Measurements from ENCODE around the gene PTH1R.
A peak's percentile ranks its signal among the peaks of the same experiment; 100 is the strongest.

The PTH1R gene

DNA sequence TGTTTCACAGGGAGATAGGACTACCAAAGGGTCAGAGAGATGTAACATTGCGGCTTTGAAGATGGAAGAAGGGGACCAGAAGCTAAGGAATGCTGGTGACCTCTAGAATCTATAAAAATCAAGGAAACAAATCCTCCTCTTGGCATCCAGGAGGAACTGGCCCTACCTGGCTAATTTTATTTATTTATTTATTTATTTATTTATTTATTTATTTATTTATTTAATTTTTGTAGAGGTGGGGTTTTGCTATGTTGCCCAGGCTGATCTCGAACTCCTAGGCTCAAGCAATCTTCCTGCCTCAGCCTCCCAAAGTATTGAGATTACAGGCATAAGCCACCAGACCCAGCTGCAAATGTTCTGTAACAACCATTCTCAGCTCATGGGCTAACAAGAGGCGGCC, 34.0 kb upstream of the PTH1R start:
- Histone ChIP-seq H3K27ac (ENCODE audit: low read depth, low read length) (no peak overlapping the region), H3K9me3 (ENCODE audit: control insufficient read depth in 5 of 5, low read length in 5 of 5) (peaks cover 2 to 32% (median 20%) of the 10 kb centered on the region in 5 donors), H3K9ac (ENCODE audit: low read length in 5 of 5) (no peak overlapping the region), H3K36me3 (ENCODE audit: control insufficient read depth in 5 of 5, insufficient read depth in 5 of 5, low read length in 5 of 5) (no peaks in the 10 kb centered on the region), H3K27me3 (ENCODE audit: control insufficient read depth in 5 of 5, insufficient read depth in 4 of 5, low read length in 5 of 5) (no peaks in the 10 kb centered on the region), H3K4me3 (ENCODE audit: low read depth in 1 of 5, low read length in 5 of 5) (no peak overlapping the region), H3K4me1 (ENCODE audit: control insufficient read depth in 5 of 5, insufficient read depth in 5 of 5, low read length in 5 of 5) (peaks cover 6 to 35% (median 30%) of the 10 kb centered on the region in 5 donors)

DNA sequence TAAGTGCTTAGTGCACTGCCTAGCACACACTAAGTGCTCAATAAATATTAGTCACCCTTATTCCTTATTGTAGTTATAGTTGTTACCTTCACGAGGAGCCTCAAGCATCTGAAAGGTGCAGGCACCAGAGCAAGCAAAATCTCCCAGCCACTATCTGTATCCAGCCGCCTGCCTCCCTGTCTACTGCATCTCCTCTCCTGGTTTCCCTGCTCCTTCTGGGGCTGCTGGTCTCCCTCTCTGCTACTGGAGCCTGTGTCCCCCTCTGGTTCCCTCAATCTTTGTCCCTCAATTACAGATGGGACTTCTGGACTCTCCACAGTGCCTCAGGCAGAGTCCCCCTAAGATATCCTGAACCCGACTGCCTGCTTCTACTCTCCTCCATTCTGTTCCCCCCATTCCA, 33.1 kb upstream of the PTH1R start:
- Histone ChIP-seq H3K9me3 (ENCODE audit: control insufficient read depth in 5 of 5, low read length in 5 of 5) (peaks cover 2 to 24% (median 12%) of the 10 kb centered on the region in 5 donors), H3K4me3 (ENCODE audit: low read depth in 1 of 5, low read length in 5 of 5) (no peak overlapping the region), H3K36me3 (ENCODE audit: control insufficient read depth in 5 of 5, insufficient read depth in 5 of 5, low read length in 5 of 5) (no peaks in the 10 kb centered on the region), H3K27me3 (ENCODE audit: control insufficient read depth in 5 of 5, insufficient read depth in 4 of 5, low read length in 5 of 5) (no peaks in the 10 kb centered on the region), H3K9ac (ENCODE audit: low read length in 5 of 5) (no peak overlapping the region), H3K4me1 (ENCODE audit: control insufficient read depth in 5 of 5, insufficient read depth in 5 of 5, low read length in 5 of 5) (peaks cover 6 to 44% (median 38%) of the 10 kb centered on the region in 5 donors), H3K27ac (ENCODE audit: low read depth, low read length) (no peak overlapping the region)

DNA sequence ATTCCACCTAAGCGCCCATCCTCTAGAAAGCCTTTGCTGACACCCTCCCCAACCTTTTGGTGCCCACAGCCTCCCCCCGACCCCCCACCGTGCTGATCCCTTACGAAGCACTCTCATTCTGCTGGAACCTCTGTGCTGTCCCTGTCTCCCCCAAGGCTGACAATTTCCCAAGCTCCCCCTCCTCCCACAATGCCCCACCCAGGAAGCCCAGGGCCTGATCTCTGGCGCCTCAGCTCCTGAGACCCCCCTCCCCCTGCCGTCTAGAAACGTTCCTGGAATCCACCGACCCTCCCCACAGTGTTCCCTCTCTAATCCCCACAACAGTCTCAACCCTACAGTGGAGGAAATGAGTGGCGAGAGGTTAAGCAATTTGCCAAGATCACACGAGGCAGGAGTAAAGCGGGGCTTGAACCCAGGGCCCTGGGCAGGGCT, 32.6 kb upstream of the PTH1R start:
- H3K4me3 ChIP-seq (ENCODE audit: low read depth in 1 of 5, low read length in 5 of 5): peak overlapping the region in 4 of 5 donors; percentile 63 to 69 (median 64)
- H3K9ac ChIP-seq (ENCODE audit: low read length in 5 of 5): peak overlapping the region in 4 of 5 donors; percentile 52 to 84 (median 66)
- no peaks in the 10 kb centered on the region for H3K36me3 ChIP-seq (ENCODE audit: control insufficient read depth in 5 of 5, insufficient read depth in 5 of 5, low read length in 5 of 5)
- no peak overlapping the region for H3K27ac ChIP-seq (ENCODE audit: low read depth, low read length)
- peaks cover 6 to 49% (median 42%) of the 10 kb centered on the region in 5 donors for H3K4me1 ChIP-seq (ENCODE audit: control insufficient read depth in 5 of 5, insufficient read depth in 5 of 5, low read length in 5 of 5)
- H3K27me3 ChIP-seq (ENCODE audit: control insufficient read depth in 5 of 5, insufficient read depth in 4 of 5, low read length in 5 of 5): no peaks in the 10 kb centered on the region
- peaks cover 2 to 24% (median 12%) of the 10 kb centered on the region in 5 donors for H3K9me3 ChIP-seq (ENCODE audit: control insufficient read depth in 5 of 5, low read length in 5 of 5)

DNA sequence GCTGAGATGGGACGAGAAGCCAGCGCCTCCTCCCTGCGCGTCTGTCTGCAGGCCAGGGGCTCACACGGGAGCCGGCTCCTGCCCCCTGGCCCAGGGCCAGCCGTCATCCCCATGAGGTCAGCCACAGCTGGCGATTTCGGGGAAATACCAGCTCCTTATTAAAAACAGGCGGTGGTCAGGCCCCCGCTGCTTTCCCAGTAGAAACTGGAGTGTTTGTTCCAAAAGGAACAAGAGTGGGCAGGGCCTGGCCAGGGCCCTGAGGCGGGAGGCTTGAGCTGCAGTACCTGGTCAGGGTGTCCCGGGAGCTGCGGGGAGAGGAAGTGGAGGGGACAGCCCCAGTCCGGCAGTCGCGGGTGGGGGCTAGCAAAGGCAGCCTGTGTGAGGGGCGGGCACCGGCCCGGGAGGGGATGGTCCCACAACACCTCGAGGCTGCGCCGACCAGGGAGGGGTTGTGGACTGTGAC, 32.1 kb upstream of the PTH1R start:
- Histone ChIP-seq H3K27me3 (ENCODE audit: control insufficient read depth in 5 of 5, insufficient read depth in 4 of 5, low read length in 5 of 5) (no peaks in the 10 kb centered on the region), H3K4me1 (ENCODE audit: control insufficient read depth in 5 of 5, insufficient read depth in 5 of 5, low read length in 5 of 5) (peaks cover 6 to 50% (median 42%) of the 10 kb centered on the region in 5 donors), H3K27ac (ENCODE audit: low read depth, low read length) (peak overlapping the region; percentile 65), H3K9me3 (ENCODE audit: control insufficient read depth in 5 of 5, low read length in 5 of 5) (peaks cover 2 to 20% (median 8%) of the 10 kb centered on the region in 5 donors), H3K4me3 (ENCODE audit: low read depth in 1 of 5, low read length in 5 of 5) (peak overlapping the region in 4 of 5 donors; percentile 63 to 69 (median 64)), H3K36me3 (ENCODE audit: control insufficient read depth in 5 of 5, insufficient read depth in 5 of 5, low read length in 5 of 5) (no peaks in the 10 kb centered on the region), H3K9ac (ENCODE audit: low read length in 5 of 5) (peak overlapping the region in 4 of 5 donors; percentile 52 to 84 (median 66))

DNA sequence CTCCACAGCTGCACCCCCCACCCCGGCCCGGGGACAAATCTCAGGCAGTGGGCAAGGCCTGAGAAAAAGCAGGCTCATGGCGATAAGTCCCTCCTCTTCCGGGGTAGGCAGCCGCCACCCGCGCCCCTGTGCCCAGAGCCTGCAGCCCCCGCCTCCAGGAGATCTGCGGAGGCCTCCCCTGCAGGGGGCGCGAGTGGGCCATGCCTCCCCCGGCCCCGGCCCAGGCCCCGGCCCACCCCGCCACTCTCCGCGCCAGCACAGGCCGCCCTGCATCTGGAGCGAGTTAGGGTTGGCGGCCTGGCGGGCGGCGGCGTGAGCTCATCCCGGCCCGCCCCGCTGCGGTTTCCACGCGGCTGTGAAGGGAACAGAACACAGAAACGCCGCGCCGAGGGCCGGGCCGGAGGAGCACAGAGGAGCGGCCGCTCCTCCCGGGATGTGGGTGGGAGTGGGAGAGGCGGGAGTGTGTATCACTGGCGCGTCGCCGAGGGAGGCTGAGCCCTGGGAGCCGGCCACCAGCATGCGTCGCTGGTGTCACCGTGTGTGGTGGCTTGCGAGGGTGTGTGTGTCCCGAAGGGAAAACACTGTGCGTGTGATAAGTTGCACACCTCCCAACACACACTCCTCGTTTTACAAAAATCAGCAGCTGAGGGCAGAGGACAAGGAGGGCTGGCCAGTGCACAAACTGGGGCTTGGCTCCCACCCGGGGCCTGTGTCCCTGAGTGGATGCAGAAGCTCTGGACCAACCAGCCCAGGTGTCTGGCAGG, 31.5 kb upstream of the PTH1R start:
- H3K36me3 ChIP-seq (ENCODE audit: control insufficient read depth in 5 of 5, insufficient read depth in 5 of 5, low read length in 5 of 5): no peaks in the 10 kb centered on the region
- peaks cover 6 to 50% (median 42%) of the 10 kb centered on the region in 5 donors for H3K4me1 ChIP-seq (ENCODE audit: control insufficient read depth in 5 of 5, insufficient read depth in 5 of 5, low read length in 5 of 5)
- H3K27ac ChIP-seq (ENCODE audit: low read depth, low read length): peak overlapping the region; percentile 65
- H3K27me3 ChIP-seq (ENCODE audit: control insufficient read depth in 5 of 5, insufficient read depth in 4 of 5, low read length in 5 of 5): no peaks in the 10 kb centered on the region
- peaks cover 0 to 16% (median 7%) of the 10 kb centered on the region in 5 donors for H3K9me3 ChIP-seq (ENCODE audit: control insufficient read depth in 5 of 5, low read length in 5 of 5)
- peak overlapping the region in 4 of 5 donors; percentile 56 to 84 (median 70) for H3K9ac ChIP-seq (ENCODE audit: low read length in 5 of 5)
- peak overlapping the region in 4 of 5 donors; percentile 63 to 69 (median 64) for H3K4me3 ChIP-seq (ENCODE audit: low read depth in 1 of 5, low read length in 5 of 5)

DNA sequence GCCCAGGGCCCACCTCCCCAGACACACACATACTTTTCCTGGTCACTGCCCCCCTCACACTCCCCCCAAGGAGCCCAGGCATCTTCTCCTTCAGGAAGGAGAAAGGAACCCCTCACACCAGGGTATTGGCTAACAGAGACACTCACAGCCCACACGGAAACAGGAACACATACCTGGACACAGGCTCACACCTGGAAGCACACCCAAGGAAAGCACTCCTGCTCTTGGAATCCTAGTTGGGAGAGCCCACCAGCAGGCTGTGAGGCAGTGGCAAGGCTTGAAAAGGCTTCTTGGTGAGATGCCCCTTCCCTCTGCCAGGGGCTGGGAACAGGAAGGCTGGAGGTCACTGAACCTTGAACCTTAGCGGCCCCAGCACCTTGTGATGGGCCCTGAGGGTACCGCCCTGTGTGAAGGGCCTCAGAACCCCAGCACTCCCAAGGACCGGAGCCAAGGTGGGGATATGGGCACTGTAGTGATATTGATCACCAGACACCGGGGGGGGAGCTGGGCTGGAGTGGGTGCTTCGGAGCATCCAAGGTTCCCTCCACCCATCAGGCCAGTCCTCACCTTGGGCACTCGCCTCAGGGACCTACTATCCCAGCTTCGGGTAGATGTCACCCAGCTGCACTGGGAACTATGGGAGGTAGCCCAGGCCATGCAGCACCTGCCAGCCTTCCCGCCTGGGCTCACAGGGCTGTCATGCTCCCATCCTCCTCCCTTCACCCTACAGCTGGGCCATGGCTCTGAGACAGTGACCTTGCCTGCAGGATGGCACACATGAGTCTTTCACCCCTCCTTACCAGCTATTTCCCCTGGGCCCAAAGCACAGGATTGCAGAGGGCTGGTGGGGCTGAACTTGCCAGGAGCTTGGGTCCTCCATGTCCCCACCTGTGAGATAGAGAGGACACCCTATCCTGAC, 30.6 kb upstream of the PTH1R start:
- Histone ChIP-seq H3K27me3 (ENCODE audit: control insufficient read depth in 5 of 5, insufficient read depth in 4 of 5, low read length in 5 of 5) (no peaks in the 10 kb centered on the region), H3K36me3 (ENCODE audit: control insufficient read depth in 5 of 5, insufficient read depth in 5 of 5, low read length in 5 of 5) (no peaks in the 10 kb centered on the region), H3K9ac (ENCODE audit: low read length in 5 of 5) (peak overlapping the region in 4 of 5 donors; percentile 56 to 84 (median 69)), H3K4me3 (ENCODE audit: low read depth in 1 of 5, low read length in 5 of 5) (peak overlapping the region in 3 of 5 donors; percentile 63 to 69 (median 65)), H3K9me3 (ENCODE audit: control insufficient read depth in 5 of 5, low read length in 5 of 5) (peaks cover 0 to 9% (median 2%) of the 10 kb centered on the region in 5 donors), H3K4me1 (ENCODE audit: control insufficient read depth in 5 of 5, insufficient read depth in 5 of 5, low read length in 5 of 5) (peaks cover 6 to 50% (median 42%) of the 10 kb centered on the region in 5 donors), H3K27ac (ENCODE audit: low read depth, low read length) (no peak overlapping the region)

DNA sequence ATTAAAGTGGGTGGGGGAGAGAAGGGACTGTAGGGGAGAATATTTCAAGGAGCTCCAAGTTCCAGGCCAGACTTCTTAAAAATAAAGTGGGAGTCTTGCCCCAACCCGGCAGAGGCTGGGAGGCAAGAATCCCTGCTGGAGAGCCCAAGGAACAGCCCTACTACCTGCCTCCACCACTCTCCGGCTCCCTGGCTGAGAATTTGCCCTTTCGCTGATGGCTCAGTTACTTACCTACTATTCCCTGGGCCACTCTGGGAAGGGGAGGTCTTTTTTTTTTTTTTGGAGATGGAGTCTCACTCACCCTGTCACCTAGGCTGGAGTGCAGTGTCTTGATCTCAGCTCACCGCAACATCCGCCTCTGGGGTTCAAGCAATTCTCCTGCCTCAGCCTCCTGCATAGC, 29.8 kb upstream of the PTH1R start:
- H3K9ac ChIP-seq (ENCODE audit: low read length in 5 of 5): no peak overlapping the region
- H3K36me3 ChIP-seq (ENCODE audit: control insufficient read depth in 5 of 5, insufficient read depth in 5 of 5, low read length in 5 of 5): no peaks in the 10 kb centered on the region
- H3K4me1 ChIP-seq (ENCODE audit: control insufficient read depth in 5 of 5, insufficient read depth in 5 of 5, low read length in 5 of 5): peaks cover 6 to 50% (median 42%) of the 10 kb centered on the region in 5 donors
- H3K27me3 ChIP-seq (ENCODE audit: control insufficient read depth in 5 of 5, insufficient read depth in 4 of 5, low read length in 5 of 5): no peaks in the 10 kb centered on the region
- peaks cover 0 to 4% (median 0%) of the 10 kb centered on the region in 5 donors for H3K9me3 ChIP-seq (ENCODE audit: control insufficient read depth in 5 of 5, low read length in 5 of 5)
- no peak overlapping the region for H3K4me3 ChIP-seq (ENCODE audit: low read depth in 1 of 5, low read length in 5 of 5)
- H3K27ac ChIP-seq (ENCODE audit: low read depth, low read length): no peak overlapping the region

DNA sequence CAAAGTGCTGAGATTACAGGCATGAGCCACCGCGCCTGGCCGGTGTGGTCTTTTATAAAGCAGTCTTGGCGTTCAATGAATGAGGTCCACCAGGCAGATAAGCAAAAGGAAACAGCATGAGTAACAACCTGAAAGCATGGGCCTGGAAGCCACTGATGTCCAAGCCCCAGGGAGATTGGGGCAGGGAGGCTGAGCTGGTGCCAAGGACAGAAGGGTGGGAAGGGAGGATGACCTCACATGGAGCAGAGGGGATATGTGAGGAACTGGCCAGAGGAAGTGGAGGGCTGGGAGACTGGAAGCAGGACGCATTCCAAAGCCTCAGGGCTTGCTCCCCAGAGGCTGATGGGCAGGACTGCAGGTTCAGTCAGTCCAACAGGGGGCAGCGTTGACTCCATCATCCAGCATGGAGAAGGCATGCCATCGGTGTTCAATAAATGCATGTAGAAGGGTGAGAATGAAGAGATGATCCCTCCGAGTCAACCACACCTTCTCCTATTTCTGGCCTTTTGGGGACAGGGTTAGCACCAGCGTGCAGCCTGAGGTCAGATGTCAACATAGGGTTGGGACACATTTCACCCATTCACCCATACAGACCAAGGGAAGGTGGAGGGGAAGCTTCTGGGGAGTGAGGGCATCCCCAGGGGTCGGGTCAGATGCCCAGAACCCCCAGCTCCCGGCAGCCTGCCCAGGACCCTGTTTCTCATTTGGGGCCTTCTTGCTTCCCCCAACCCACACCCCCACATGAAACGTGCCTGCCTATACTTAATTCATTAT, 29.1 kb upstream of the PTH1R start:
- Histone ChIP-seq H3K27ac (ENCODE audit: low read depth, low read length) (no peak overlapping the region), H3K9me3 (ENCODE audit: control insufficient read depth in 5 of 5, low read length in 5 of 5) (no peaks in the 10 kb centered on the region), H3K27me3 (ENCODE audit: control insufficient read depth in 5 of 5, insufficient read depth in 4 of 5, low read length in 5 of 5) (no peaks in the 10 kb centered on the region), H3K36me3 (ENCODE audit: control insufficient read depth in 5 of 5, insufficient read depth in 5 of 5, low read length in 5 of 5) (no peaks in the 10 kb centered on the region), H3K4me1 (ENCODE audit: control insufficient read depth in 5 of 5, insufficient read depth in 5 of 5, low read length in 5 of 5) (peaks cover 6 to 50% (median 42%) of the 10 kb centered on the region in 5 donors), H3K4me3 (ENCODE audit: low read depth in 1 of 5, low read length in 5 of 5) (no peak overlapping the region), H3K9ac (ENCODE audit: low read length in 5 of 5) (no peak overlapping the region)

DNA sequence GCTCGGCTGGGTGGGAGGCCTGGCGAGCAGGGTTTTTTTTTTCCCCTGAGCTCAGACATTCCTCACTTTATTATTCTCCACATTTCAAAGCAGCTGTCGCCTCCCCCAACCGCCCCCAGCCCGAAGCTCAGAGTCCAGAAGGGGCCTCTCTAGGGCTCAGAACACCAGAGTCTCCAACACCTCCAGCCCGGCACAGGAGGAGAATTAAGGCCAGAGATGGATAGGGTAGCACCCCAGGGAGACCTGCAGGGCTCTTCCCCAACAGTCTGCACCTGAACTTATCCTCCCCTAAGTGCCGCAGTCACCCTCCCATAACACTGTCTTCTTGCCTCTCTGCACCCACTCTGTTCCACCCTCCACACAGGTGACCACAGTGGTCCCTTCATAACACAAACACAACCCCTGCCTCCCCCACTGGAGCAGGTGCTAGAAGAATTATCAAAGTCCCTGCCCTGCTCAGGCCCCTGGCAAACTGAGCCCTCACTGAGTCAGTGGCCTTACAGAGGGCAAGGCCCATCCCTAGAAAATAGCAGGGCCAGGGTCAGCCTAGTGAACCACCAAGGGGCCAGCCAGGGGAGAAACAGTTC, 28.4 kb upstream of the PTH1R start:
- Histone ChIP-seq H3K9ac (ENCODE audit: low read length in 5 of 5) (peak overlapping the region in 1 of 5 donors; percentile 44), H3K9me3 (ENCODE audit: control insufficient read depth in 5 of 5, low read length in 5 of 5) (no peaks in the 10 kb centered on the region), H3K27me3 (ENCODE audit: control insufficient read depth in 5 of 5, insufficient read depth in 4 of 5, low read length in 5 of 5) (no peaks in the 10 kb centered on the region), H3K36me3 (ENCODE audit: control insufficient read depth in 5 of 5, insufficient read depth in 5 of 5, low read length in 5 of 5) (no peaks in the 10 kb centered on the region), H3K4me1 (ENCODE audit: control insufficient read depth in 5 of 5, insufficient read depth in 5 of 5, low read length in 5 of 5) (peaks cover 6 to 50% (median 42%) of the 10 kb centered on the region in 5 donors), H3K4me3 (ENCODE audit: low read depth in 1 of 5, low read length in 5 of 5) (no peak overlapping the region), H3K27ac (ENCODE audit: low read depth, low read length) (no peak overlapping the region)
